ENCODE measurements around the gene STARD5.

DNA sequence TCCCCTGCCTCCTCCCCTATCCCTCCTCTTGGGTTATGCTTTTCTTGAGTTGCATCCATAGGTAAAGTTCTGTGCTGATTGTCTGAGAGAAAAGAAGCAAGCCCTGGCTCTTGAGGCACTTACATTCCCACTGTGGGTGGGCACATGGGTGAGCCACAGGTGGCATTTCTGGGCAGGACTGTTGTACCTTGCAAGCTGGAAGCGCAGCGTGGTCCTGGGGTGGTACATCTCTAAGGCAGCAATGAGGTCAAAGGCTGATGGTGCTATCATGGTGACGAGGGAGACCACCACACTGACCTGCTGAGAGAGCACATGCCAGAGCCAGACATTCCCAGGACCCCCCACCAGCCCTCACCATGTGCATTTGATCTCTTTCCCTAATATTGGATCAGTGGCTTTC is 25.3 kb upstream of the STARD5 start:
- TF ChIP-seq, protein P1, sequence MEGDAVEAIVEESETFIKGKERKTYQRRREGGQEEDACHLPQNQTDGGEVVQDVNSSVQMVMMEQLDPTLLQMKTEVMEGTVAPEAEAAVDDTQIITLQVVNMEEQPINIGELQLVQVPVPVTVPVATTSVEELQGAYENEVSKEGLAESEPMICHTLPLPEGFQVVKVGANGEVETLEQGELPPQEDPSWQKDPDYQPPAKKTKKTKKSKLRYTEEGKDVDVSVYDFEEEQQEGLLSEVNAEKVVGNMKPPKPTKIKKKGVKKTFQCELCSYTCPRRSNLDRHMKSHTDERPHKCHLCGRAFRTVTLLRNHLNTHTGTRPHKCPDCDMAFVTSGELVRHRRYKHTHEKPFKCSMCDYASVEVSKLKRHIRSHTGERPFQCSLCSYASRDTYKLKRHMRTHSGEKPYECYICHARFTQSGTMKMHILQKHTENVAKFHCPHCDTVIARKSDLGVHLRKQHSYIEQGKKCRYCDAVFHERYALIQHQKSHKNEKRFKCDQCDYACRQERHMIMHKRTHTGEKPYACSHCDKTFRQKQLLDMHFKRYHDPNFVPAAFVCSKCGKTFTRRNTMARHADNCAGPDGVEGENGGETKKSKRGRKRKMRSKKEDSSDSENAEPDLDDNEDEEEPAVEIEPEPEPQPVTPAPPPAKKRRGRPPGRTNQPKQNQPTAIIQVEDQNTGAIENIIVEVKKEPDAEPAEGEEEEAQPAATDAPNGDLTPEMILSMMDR (IDR thresholded peaks at IDR 0.05): no peak
- no peak for TF ChIP-seq EZH2 (IDR thresholded peaks at IDR 0.05; ENCODE audit: borderline replicate concordance, insufficient read depth, low read depth, low read length, poor library complexity, severe bottlenecking)

Data from B cell (primary cell).